Measurements from ENCODE around the gene SYNE1.
"Not testable (repeated sequence)": the region's sequence is repeated elsewhere in the genome, so short reads cannot be mapped to it uniquely, and the experiment has no call there.

The SYNE1 gene

GRCh38 chr6:152637296-152638047 lies at the start of gene SYNE1:
SYNE1 (minus strand) TSS chr6:152637362; CDS start chr6:152628331, 9,031 bp downstream.
- H3K4me3 ChIP-seq, result no peak within 1 kb of the TSS
- H4K20me1 ChIP-seq, result no peaks in the 10 kb centered on the region
- H3K9me3 ChIP-seq (replicated peaks in 1 of 11), result peaks cover 9 to 15% (median 12%) of the 10 kb centered on the region in 11 experiments; a peak in 18 of 22 replicates
- no peaks in the 10 kb centered on the region for H3K27me3 ChIP-seq
- no peak within 1 kb of the TSS for H3K4me2 ChIP-seq
- no peak within 1 kb of the TSS for H3K9ac ChIP-seq
- no peaks in the 10 kb centered on the region for H3K4me1 ChIP-seq
- no peaks in the 10 kb centered on the region for H3K36me3 ChIP-seq
- no peak within 1 kb of the TSS for H3K27ac ChIP-seq
- TF ChIP-seq Cebpa-rat (IDR thresholded peaks at IDR 0.05), result no peak

GRCh38 chr6:152685819-152686218 lies 48.7 kb upstream of the SYNE1 start:
- 0 out of 22 replicates have a peak overlapping the region, but pooled peaks of 1 of the 11 experiments have one; percentile 9 for H3K27ac ChIP-seq
- no peak overlapping the region for H3K4me2 ChIP-seq
- H3K4me3 ChIP-seq, result no peak overlapping the region
- H4K20me1 ChIP-seq, result no peaks in the 10 kb centered on the region
- H3K9me3 ChIP-seq (replicated peaks in 1 of 11), result peaks cover 0 to 8% (median 0%) of the 10 kb centered on the region in 11 experiments; a peak in 4 of 22 replicates
- H3K4me1 ChIP-seq, result peaks cover 0 to 9% (median 4%) of the 10 kb centered on the region in 10 experiments; a peak in 6 of 20 replicates
- TF ChIP-seq Cebpa-rat (IDR thresholded peaks at IDR 0.05), result no peak
- no peaks in the 10 kb centered on the region for H3K27me3 ChIP-seq
- no peak overlapping the region for H3K9ac ChIP-seq
- no peaks in the 10 kb centered on the region for H3K36me3 ChIP-seq

GRCh38 chr6:152682935-152683334 lies 45.8 kb upstream of the SYNE1 start:
- H4K20me1 ChIP-seq; H3K36me3 ChIP-seq; H3K9me3 ChIP-seq (replicated peaks in 1 of 11); H3K27me3 ChIP-seq; H3K27ac ChIP-seq; H3K9ac ChIP-seq; H3K4me3 ChIP-seq; H3K4me2 ChIP-seq: not testable (repeated sequence)
- H3K4me1 ChIP-seq, result peaks cover 6 to 19% (median 12%) of the 10 kb centered on the region in 10 experiments; a peak in 17 of 20 replicates

- H4K20me1 ChIP-seq, result no peaks in the 10 kb centered on the region
- H3K4me1 ChIP-seq, result peaks cover 6 to 19% (median 12%) of the 10 kb centered on the region in 10 experiments; a peak in 17 of 20 replicates
- no peak overlapping the region for H3K9ac ChIP-seq
- no peak overlapping the region for H3K4me3 ChIP-seq
- no peaks in the 10 kb centered on the region for H3K36me3 ChIP-seq
- no peak overlapping the region for H3K4me2 ChIP-seq
- peaks cover 0 to 8% (median 0%) of the 10 kb centered on the region in 11 experiments; a peak in 4 of 22 replicates for H3K9me3 ChIP-seq (replicated peaks in 1 of 11)
- no peak for TF ChIP-seq Cebpa-rat (IDR thresholded peaks at IDR 0.05)
- H3K27ac ChIP-seq, result no peak overlapping the region
- H3K27me3 ChIP-seq, result no peaks in the 10 kb centered on the region
Observed at GRCh38 chr6:152682141-152682540, 45.0 kb upstream of the SYNE1 start.

GRCh38 chr6:152680879-152681517 lies 43.8 kb upstream of the SYNE1 start:
- H3K27ac ChIP-seq, result no peak overlapping the region; a peak in 2 of 22 replicates

GRCh38 chr6:152680151-152680550 lies 43.0 kb upstream of the SYNE1 start:
- Histone ChIP-seq H4K20me1 (no peaks in the 10 kb centered on the region), H3K4me2 (peak overlapping the region in 10 of 11 experiments; percentile 5 to 88 (median 26); a peak in 15 of 22 replicates), H3K4me1 (peaks cover 6 to 19% (median 9%) of the 10 kb centered on the region in 10 experiments; a peak in 17 of 20 replicates), H3K27me3 (no peaks in the 10 kb centered on the region), H3K9me3 (replicated peaks in 1 of 11) (no peaks in the 10 kb centered on the region), H3K27ac (peak overlapping the region in 2 of 11 experiments; percentile 49 to 67; a peak in 4 of 22 replicates), H3K36me3 (no peaks in the 10 kb centered on the region), H3K4me3 (no peak overlapping the region), H3K9ac (0 out of 22 replicates have a peak overlapping the region, but pooled peaks of 1 of the 11 experiments have one; percentile 11)
- no peak for TF ChIP-seq Cebpa-rat (IDR thresholded peaks at IDR 0.05)

More at GRCh38 chr6:152680879-152681517, 43.8 kb upstream of the SYNE1 start:
- Histone ChIP-seq H3K9me3 (replicated peaks in 1 of 11) (peaks cover 0 to 7% (median 0%) of the 10 kb centered on the region in 11 experiments; a peak in 4 of 22 replicates), H3K4me2 (0 out of 22 replicates have a peak overlapping the region, but pooled peaks of 2 of the 11 experiments have one; percentile 29 to 40), H4K20me1 (no peaks in the 10 kb centered on the region), H3K4me1 (peaks cover 6 to 19% (median 12%) of the 10 kb centered on the region in 10 experiments; a peak in 17 of 20 replicates), H3K4me3 (no peak overlapping the region), H3K9ac (no peak overlapping the region), H3K36me3 (no peaks in the 10 kb centered on the region), H3K27me3 (no peaks in the 10 kb centered on the region)
- no peak for TF ChIP-seq Cebpa-rat (IDR thresholded peaks at IDR 0.05)

- Histone ChIP-seq H3K4me2 (no peak overlapping the region), H4K20me1 (no peaks in the 10 kb centered on the region), H3K4me1 (no peaks in the 10 kb centered on the region), H3K27ac (no peak overlapping the region), H3K27me3 (no peaks in the 10 kb centered on the region), H3K36me3 (no peaks in the 10 kb centered on the region), H3K4me3 (no peak overlapping the region), H3K9me3 (replicated peaks in 1 of 11) (no peaks in the 10 kb centered on the region), H3K9ac (no peak overlapping the region)
- TF ChIP-seq Cebpa-rat (IDR thresholded peaks at IDR 0.05), result no peak
Observed at GRCh38 chr6:152673236-152673635, 36.1 kb upstream of the SYNE1 start.

GRCh38 chr6:152671171-152671570 lies 34.0 kb upstream of the SYNE1 start:
- Histone ChIP-seq H3K4me2 (no peak overlapping the region), H3K27me3 (no peaks in the 10 kb centered on the region), H4K20me1 (no peaks in the 10 kb centered on the region), H3K36me3 (no peaks in the 10 kb centered on the region), H3K27ac (no peak overlapping the region), H3K9ac (no peak overlapping the region), H3K9me3 (replicated peaks in 1 of 11) (no peaks in the 10 kb centered on the region; a peak in 1 of 22 replicates), H3K4me1 (no peaks in the 10 kb centered on the region), H3K4me3 (no peak overlapping the region)
- no peak for TF ChIP-seq Cebpa-rat (IDR thresholded peaks at IDR 0.05)

- Histone ChIP-seq H3K4me1 (no peaks in the 10 kb centered on the region), H3K27me3 (no peaks in the 10 kb centered on the region), H3K27ac (no peak overlapping the region), H4K20me1 (no peaks in the 10 kb centered on the region), H3K9me3 (replicated peaks in 1 of 11) (no peaks in the 10 kb centered on the region; a peak in 1 of 22 replicates), H3K4me2 (no peak overlapping the region), H3K9ac (no peak overlapping the region), H3K4me3 (no peak overlapping the region), H3K36me3 (no peaks in the 10 kb centered on the region)
- TF ChIP-seq Cebpa-rat (IDR thresholded peaks at IDR 0.05), result no peak
Observed at GRCh38 chr6:152669895-152670294, 32.7 kb upstream of the SYNE1 start.

Data from BLaER1 treated with 17β-estradiol and CSF1 and Interleukin-3, amounts not matched to agents 10 nM and 100 nM (cell line).